Stimulated activated CD4-positive, alpha-beta T cell treated with anti-CD3 and anti-CD28 coated beads, Interleukin-1b, Interleukin-23, amount 100 ng/mL, for 48 hours (primary cell): ENCODE data around the gene ZC3H7B.
"Not testable (repeated sequence)": the region's sequence is repeated elsewhere in the genome, so short reads cannot be mapped to it uniquely, and the experiment has no call there.

Source experiments
- DNase-seq: peaks from one replicate; pipeline ENCODE4 v3.0.0-alpha.2; 2020

ZC3H7B gene

GRCh38 chr22:41301085-41302020 lies at the start of gene ZC3H7B:
Gene ZC3H7B, plus strand, starts transcription at chr22:41301525. Its CDS starts 19,136 bp downstream, at chr22:41320661.
- DNase-seq, result peak; percentile 84

- no peak for DNase-seq
Observed at GRCh38 chr22:41252365-41252764, 49.0 kb upstream of the ZC3H7B start.

GRCh38 chr22:41254230-41254629 lies 47.1 kb upstream of the ZC3H7B start:
- DNase-seq, result no peak

- DNase-seq, result no peak
Observed at GRCh38 chr22:41256254-41257253, 44.8 kb upstream of the ZC3H7B start.

- DNase-seq, result no peak
Observed at GRCh38 chr22:41257696-41258095, 43.6 kb upstream of the ZC3H7B start.

- not testable (repeated sequence) for DNase-seq
Observed at GRCh38 chr22:41259756-41260155, 41.6 kb upstream of the ZC3H7B start.

- no peak for DNase-seq
Observed at GRCh38 chr22:41260871-41261270, 40.5 kb upstream of the ZC3H7B start.

- DNase-seq, result no peak
Observed at GRCh38 chr22:41261541-41262249, 39.6 kb upstream of the ZC3H7B start.

- no peak for DNase-seq
Observed at GRCh38 chr22:41262250-41262765, 39.0 kb upstream of the ZC3H7B start.

- DNase-seq, result no peak
Observed at GRCh38 chr22:41263704-41264103, 37.6 kb upstream of the ZC3H7B start.

GRCh38 chr22:41264408-41264941 lies 36.9 kb upstream of the ZC3H7B start:
- no peak for DNase-seq

GRCh38 chr22:41267958-41268357 lies 33.4 kb upstream of the ZC3H7B start:
- DNase-seq, result no peak

GRCh38 chr22:41271787-41272186 lies 29.5 kb upstream of the ZC3H7B start:
- DNase-seq, result no peak

GRCh38 chr22:41273128-41273527 lies 28.2 kb upstream of the ZC3H7B start:
- no peak for DNase-seq

GRCh38 chr22:41274856-41275255 lies 26.5 kb upstream of the ZC3H7B start:
- no peak for DNase-seq

GRCh38 chr22:41280065-41280464 lies 21.3 kb upstream of the ZC3H7B start:
- DNase-seq, result no peak

GRCh38 chr22:41280854-41281253 lies 20.5 kb upstream of the ZC3H7B start:
- no peak for DNase-seq

GRCh38 chr22:41284465-41284864 lies 16.9 kb upstream of the ZC3H7B start:
- DNase-seq, result no peak

- peak; percentile 93 for DNase-seq
Observed at GRCh38 chr22:41285441-41285819, 15.9 kb upstream of the ZC3H7B start.

GRCh38 chr22:41285820-41286638 lies 15.3 kb upstream of the ZC3H7B start, which contains the start of gene RANGAP1:
Gene RANGAP1, minus strand, starts transcription at chr22:41286187. Its CDS starts 5,143 bp downstream, at chr22:41281044.
- DNase-seq, result peak; percentile 99

GRCh38 chr22:41286639-41287091 lies 14.7 kb upstream of the ZC3H7B start:
- DNase-seq, result peak; percentile 58
